ENCODE results near the gene LIN52.

- no peak for TF ChIP-seq CTCF (IDR thresholded peaks at IDR 0.05)
- TF ChIP-seq POLR2A (IDR thresholded peaks at IDR 0.05): no peak
Measured at GRCh38 chr14:74147571-74147970, 62.8 kb downstream of the LIN52 start.
